K562 (cell line): ENCODE measurements around the gene ZNF615. TPM values are rescaled to one million over a fixed set of nuclear protein-coding genes. Genes with fewer than 3 reads are reported as not detected.
A peak's percentile ranks its signal among the peaks of the same experiment; 100 is the strongest.

Experiments used
- ARHGAP35 ChIP-seq: fragments of 450-650 bp; IDR thresholded peaks from 2 replicates; pipeline ENCODE4 v1.6.1; 2018; ENCODE audit not compliant: partially characterized antibody
- CSDE1 ChIP-seq, 2 experiments: fragments of 450-650 bp; IDR thresholded peaks; 2 replicates each; pipeline ENCODE4 v1.6.1; 2016; ENCODE audit warnings: mild to moderate bottlenecking in 1 of 2
- ESRRA ChIP-seq: fragments of 450-650 bp; IDR thresholded peaks from 2 replicates; pipeline ENCODE4 v1.6.1; 2014; ENCODE audit warnings: low read depth, mild to moderate bottlenecking, moderate library complexity, borderline replicate concordance
- MAFK ChIP-seq: IDR thresholded peaks from 2 replicates; pipeline ENCODE4 v1.6.1; 2011; ENCODE audit warnings: low read length, improper control_type of control experiment
- MBD2 ChIP-seq: sonication (generic); IDR thresholded peaks from 2 replicates; pipeline ENCODE4 v1.6.1; 2016; ENCODE audit warnings: low read depth, borderline replicate concordance
- POLR2G ChIP-seq: fragments of 200-400 bp; formaldehyde crosslinking; IDR thresholded peaks from 2 replicates; pipeline ENCODE4 v1.6.1; 2017; ENCODE audit warnings: low read depth, mild to moderate bottlenecking, antibody characterized with exemption, low read length, moderate library complexity
- TCF3 ChIP-seq: sonication (generic); formaldehyde crosslinking; IDR thresholded peaks from 2 replicates; pipeline ENCODE4 v1.4.0; 2020; ENCODE audit warnings: mild to moderate bottlenecking, missing genetic modification reagents
- ZFX ChIP-seq: sonication (generic); formaldehyde crosslinking; IDR thresholded peaks from 2 replicates; pipeline ENCODE4 v1.8.0; 2022; ENCODE audit warnings: mild to moderate bottlenecking, missing genetic modification reagents, moderate library complexity
- ZNF197 ChIP-seq: fragments of 200-800 bp; sonication (Bioruptor generic); IDR thresholded peaks from 2 replicates; pipeline ENCODE4 v1.6.1; 2016; ENCODE audit warnings: low read depth, missing genetic modification characterization, missing compliant biosample characterization
- ZNF232 ChIP-seq: sonication (generic); formaldehyde crosslinking; IDR thresholded peaks from 2 replicates; pipeline ENCODE4 v1.8.0; 2022; ENCODE audit warnings: mild to moderate bottlenecking, missing genetic modification reagents
- ZNF431 ChIP-seq: sonication (generic); formaldehyde crosslinking; IDR thresholded peaks from 2 replicates; pipeline ENCODE4 v1.8.0; 2022; ENCODE audit warnings: mild to moderate bottlenecking, missing genetic modification reagents
- polyA plus RNA-seq, 8 experiments: library from polyadenylated mRNA; depleted of rRNA in 4 of 8; stranded (reverse) in 5 of 8; unstranded in 3 of 8; fragments of >200 nt; fragmentation: Nextera tagmentation in 2 of 8; fragmentation: Illumina TruSeq in 1 of 8; extraction: Ambion mirVana in 2 of 8; extraction: Trizol in 1 of 8; gene quantifications; 2 replicates each; pipeline versions ENCODE4 v1.2.1 to v1.2.3, GENCODE V29; 2011 to 2014; ENCODE audit warnings: inconsistent platforms in 1 of 8, missing spikeins in 1 of 8
- total RNA-seq, 7 experiments: library from RNA; depleted of rRNA in 6 of 7; stranded (reverse); fragments of >200 nt in 6 of 7; fragmentation: Illumina TruSeq in 2 of 7; extraction: Trizol in 2 of 7; gene quantifications; 2 replicates each; pipeline versions ENCODE4 v1.2.1 to v1.2.3, GENCODE V29; 2011 to 2021; ENCODE audit warnings: low replicate concordance in 1 of 7
- TF ChIP-seq, protein P1 (sequence below): fragments of 450-650 bp; formaldehyde crosslinking; IDR thresholded peaks from 2 replicates; pipeline ENCODE4 v1.4.0; 2020; ENCODE audit warnings: mild to moderate bottlenecking, mixed read lengths
- TF ChIP-seq, protein P2 (sequence below): fragments of 150-350 bp; conservative IDR thresholded peaks from 2 replicates; pipeline ENCODE4 v1.6.1; 2014; ENCODE audit warnings: low read length
- TF ChIP-seq, protein P3 (sequence below): fragments of 450-650 bp; IDR thresholded peaks from 2 replicates; pipeline ENCODE4 v1.6.1; 2016; ENCODE audit warnings: low read depth

The ZNF615 gene
- total and polyA plus RNA-seq, 9 of the 15 experiments (the other 6 are each of a cell fraction or from before 2014, with no cell fraction given): 1.2 to 4.4 (median 2.7) TPM

DNA sequence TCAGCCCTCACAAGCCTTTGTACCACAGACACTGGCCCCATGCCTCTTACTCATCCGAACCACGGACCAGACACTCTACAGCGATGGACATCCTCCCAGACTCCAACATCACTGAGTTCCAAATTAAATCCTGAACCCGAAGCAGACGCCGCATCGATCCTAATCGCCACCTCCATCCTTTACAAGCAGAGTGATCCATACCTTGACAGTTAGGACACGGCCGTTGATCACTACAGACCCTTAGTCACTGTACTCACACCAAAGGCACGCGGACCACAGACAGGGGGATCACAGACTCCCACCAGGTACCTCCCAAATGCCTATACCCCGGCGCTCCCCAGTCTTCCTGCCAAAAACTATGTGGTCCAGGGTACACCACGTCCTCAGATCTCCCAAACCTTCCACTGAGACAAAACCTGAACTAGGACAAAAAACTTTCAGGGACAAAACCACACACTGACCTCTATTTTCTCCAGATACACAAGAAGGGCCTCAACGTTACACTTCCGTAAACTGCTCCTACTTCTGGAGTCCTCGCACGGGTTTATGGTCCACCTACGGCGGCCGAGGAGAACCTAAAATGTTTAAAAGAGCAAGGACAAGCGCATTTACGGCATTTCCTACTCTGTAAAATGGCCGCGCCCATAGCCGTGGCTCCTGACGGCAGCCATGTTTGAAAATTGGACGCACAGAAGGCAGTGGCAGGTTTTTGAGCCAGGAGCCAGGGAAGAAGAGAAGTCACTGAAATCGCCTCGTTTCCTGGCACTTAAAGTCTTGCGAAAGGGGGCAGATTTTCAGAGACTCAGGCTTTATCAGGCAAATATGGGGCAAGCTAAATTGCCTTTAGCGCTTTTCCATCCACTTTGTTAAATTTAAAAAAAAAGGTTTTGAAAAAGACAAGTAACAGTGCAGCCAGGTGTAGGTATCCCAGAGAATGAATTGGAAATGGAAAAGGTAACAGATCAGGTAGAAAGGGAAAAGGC, 21.4 kb downstream of the ZNF615 start, which contains the start of gene ZNF350 (continued):
- TF ChIP-seq TCF3 (CRISPR knock-in tag): 0 out of 2 replicates have a peak, but pooled peaks have one; percentile 27
- TF ChIP-seq, protein P1, sequence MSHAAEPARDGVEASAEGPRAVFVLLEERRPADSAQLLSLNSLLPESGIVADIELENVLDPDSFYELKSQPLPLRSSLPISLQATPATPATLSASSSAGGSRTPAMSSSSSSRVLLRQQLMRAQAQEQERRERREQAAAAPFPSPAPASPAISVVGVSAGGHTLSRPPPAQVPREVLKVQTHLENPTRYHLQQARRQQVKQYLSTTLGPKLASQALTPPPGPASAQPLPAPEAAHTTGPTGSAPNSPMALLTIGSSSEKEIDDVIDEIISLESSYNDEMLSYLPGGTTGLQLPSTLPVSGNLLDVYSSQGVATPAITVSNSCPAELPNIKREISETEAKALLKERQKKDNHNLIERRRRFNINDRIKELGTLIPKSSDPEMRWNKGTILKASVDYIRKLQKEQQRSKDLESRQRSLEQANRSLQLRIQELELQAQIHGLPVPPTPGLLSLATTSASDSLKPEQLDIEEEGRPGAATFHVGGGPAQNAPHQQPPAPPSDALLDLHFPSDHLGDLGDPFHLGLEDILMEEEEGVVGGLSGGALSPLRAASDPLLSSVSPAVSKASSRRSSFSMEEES (CRISPR knock-in tag): no peak
- peak; percentile 96 for TF ChIP-seq ZNF197 (CRISPR knock-in tag)
- TF ChIP-seq, protein P2, sequence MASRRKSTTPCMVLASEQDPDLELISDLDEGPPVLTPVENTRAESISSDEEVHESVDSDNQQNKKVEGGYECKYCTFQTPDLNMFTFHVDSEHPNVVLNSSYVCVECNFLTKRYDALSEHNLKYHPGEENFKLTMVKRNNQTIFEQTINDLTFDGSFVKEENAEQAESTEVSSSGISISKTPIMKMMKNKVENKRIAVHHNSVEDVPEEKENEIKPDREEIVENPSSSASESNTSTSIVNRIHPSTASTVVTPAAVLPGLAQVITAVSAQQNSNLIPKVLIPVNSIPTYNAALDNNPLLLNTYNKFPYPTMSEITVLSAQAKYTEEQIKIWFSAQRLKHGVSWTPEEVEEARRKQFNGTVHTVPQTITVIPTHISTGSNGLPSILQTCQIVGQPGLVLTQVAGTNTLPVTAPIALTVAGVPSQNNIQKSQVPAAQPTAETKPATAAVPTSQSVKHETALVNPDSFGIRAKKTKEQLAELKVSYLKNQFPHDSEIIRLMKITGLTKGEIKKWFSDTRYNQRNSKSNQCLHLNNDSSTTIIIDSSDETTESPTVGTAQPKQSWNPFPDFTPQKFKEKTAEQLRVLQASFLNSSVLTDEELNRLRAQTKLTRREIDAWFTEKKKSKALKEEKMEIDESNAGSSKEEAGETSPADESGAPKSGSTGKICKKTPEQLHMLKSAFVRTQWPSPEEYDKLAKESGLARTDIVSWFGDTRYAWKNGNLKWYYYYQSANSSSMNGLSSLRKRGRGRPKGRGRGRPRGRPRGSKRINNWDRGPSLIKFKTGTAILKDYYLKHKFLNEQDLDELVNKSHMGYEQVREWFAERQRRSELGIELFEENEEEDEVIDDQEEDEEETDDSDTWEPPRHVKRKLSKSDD: 0 out of 2 replicates have a peak, but pooled peaks have one; percentile 40
- peak in 1 of 2 experiments; percentile 93; a peak in 2 of 4 replicates for TF ChIP-seq CSDE1 (IDR thresholded peaks at IDR 0.05)
- TF ChIP-seq ZNF431: no peak
- 0 out of 2 replicates have a peak, but pooled peaks have one; percentile 36 for TF ChIP-seq MBD2
- peak; percentile 82 for TF ChIP-seq ZFX
- TF ChIP-seq, protein P3, sequence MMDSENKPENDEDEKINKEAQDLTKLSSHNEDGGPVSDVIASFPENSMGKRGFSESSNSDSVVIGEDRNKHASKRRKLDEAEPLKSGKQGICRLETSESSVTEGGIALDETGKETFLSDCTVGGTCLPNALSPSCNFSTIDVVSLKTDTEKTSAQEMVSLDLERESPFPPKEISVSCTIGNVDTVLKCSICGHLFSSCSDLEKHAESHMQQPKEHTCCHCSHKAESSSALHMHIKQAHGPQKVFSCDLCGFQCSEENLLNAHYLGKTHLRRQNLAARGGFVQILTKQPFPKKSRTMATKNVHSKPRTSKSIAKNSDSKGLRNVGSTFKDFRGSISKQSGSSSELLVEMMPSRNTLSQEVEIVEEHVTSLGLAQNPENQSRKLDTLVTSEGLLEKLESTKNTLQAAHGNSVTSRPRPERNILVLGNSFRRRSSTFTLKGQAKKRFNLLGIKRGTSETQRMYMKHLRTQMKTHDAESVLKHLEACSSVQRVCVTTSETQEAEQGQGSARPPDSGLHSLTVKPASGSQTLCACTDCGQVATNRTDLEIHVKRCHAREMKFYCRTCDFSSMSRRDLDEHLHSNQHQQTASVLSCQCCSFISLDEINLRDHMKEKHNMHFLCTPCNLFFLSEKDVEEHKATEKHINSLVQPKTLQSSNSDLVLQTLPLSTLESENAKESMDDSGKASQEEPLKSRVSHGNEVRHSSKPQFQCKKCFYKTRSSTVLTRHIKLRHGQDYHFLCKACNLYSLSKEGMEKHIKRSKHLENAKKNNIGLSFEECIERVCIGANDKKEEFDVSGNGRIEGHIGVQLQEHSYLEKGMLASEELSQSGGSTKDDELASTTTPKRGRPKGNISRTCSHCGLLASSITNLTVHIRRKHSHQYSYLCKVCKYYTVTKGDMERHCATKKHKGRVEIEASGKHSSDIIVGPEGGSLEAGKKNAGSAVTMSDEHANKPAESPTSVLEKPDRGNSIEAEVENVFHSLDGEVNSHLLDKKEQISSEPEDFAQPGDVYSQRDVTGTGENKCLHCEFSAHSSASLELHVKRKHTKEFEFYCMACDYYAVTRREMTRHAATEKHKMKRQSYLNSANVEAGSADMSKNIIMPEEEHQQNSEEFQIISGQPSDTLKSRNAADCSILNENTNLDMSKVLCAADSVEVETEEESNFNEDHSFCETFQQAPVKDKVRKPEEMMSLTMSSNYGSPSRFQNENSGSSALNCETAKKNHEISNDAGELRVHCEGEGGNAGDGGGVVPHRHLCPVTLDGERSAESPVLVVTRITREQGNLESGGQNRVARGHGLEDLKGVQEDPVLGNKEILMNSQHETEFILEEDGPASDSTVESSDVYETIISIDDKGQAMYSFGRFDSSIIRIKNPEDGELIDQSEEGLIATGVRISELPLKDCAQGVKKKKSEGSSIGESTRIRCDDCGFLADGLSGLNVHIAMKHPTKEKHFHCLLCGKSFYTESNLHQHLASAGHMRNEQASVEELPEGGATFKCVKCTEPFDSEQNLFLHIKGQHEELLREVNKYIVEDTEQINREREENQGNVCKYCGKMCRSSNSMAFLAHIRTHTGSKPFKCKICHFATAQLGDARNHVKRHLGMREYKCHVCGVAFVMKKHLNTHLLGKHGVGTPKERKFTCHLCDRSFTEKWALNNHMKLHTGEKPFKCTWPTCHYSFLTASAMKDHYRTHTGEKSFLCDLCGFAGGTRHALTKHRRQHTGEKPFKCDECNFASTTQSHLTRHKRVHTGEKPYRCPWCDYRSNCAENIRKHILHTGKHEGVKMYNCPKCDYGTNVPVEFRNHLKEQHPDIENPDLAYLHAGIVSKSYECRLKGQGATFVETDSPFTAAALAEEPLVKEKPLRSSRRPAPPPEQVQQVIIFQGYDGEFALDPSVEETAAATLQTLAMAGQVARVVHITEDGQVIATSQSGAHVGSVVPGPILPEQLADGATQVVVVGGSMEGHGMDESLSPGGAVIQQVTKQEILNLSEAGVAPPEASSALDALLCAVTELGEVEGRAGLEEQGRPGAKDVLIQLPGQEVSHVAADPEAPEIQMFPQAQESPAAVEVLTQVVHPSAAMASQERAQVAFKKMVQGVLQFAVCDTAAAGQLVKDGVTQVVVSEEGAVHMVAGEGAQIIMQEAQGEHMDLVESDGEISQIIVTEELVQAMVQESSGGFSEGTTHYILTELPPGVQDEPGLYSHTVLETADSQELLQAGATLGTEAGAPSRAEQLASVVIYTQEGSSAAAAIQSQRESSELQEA: peak; percentile 95
- 0 out of 2 replicates have a peak, but pooled peaks have one; percentile 13 for TF ChIP-seq POLR2G
- TF ChIP-seq ESRRA: peak; percentile 49; the same call in 1 of the 2 replicates
- TF ChIP-seq MAFK: 0 out of 2 replicates have a peak, but pooled peaks have one; percentile 9
- TF ChIP-seq ARHGAP35: no peak
- TF ChIP-seq ZNF232 (CRISPR knock-in tag): 0 out of 2 replicates have a peak, but pooled peaks have one; percentile 11
